ENCODE data around the gene MT1G. TPM values are rescaled to one million over a fixed set of nuclear protein-coding genes. Genes with fewer than 3 reads are reported as not detected.
A peak's percentile ranks its signal among the peaks of the same experiment; 100 is the strongest.

Gene MT1G
- total RNA-seq, 4 donors from 2014 or later, result 21.0 to 1,835 (median 81.0) TPM

GRCh38 chr16:56617212-56618085 lies 50.4 kb downstream of the MT1G start:
- H3K27ac ChIP-seq, result peak overlapping the region; percentile 25 to 55 (median 41)
- no peaks in the 10 kb centered on the region for H3K36me3 ChIP-seq
- DNase-seq, result peak; percentile 70
- H3K4me1 ChIP-seq, result peaks cover 5 to 16% (median 10%) of the 10 kb centered on the region in 4 donors
- in situ Hi-C loops (cut with MboI; ENCODE audit: low pct_ligation_motif_present in 1 of 4, low pct_unique_long_range_greater_than_20kb in 1 of 4, low sequenced_read_pairs in 3 of 4) (no loop called here), intact Hi-C loops (cut with DNase I; ENCODE audit: low total_unique reads) (no loop called here)
- H3K4me3 ChIP-seq, result peak overlapping the region; percentile 8 to 42 (median 31)
- 17% methylated on average over 33 of the region's 41 CpGs; no CpG with 5 or more reads in 1 of the 2 donors for WGBS, 2 donors (ENCODE audit: low coverage in 1 of 2)
- H3K9me3 ChIP-seq, result no peaks in the 10 kb centered on the region
- TF ChIP-seq, protein P1, sequence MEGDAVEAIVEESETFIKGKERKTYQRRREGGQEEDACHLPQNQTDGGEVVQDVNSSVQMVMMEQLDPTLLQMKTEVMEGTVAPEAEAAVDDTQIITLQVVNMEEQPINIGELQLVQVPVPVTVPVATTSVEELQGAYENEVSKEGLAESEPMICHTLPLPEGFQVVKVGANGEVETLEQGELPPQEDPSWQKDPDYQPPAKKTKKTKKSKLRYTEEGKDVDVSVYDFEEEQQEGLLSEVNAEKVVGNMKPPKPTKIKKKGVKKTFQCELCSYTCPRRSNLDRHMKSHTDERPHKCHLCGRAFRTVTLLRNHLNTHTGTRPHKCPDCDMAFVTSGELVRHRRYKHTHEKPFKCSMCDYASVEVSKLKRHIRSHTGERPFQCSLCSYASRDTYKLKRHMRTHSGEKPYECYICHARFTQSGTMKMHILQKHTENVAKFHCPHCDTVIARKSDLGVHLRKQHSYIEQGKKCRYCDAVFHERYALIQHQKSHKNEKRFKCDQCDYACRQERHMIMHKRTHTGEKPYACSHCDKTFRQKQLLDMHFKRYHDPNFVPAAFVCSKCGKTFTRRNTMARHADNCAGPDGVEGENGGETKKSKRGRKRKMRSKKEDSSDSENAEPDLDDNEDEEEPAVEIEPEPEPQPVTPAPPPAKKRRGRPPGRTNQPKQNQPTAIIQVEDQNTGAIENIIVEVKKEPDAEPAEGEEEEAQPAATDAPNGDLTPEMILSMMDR (IDR thresholded peaks at IDR 0.05), result no peak
- TF ChIP-seq EP300 (IDR thresholded peaks at IDR 0.05; ENCODE audit: low read depth), result no peak
- peak; percentile 32 for TF ChIP-seq POLR2A (IDR thresholded peaks at IDR 0.05)
- peak; percentile 30 to 79 (median 68) for TF ChIP-seq POLR2AphosphoS5 (IDR thresholded peaks at IDR 0.05)
- H3K27me3 ChIP-seq, result peaks cover 4% of the 10 kb centered on the region

Other genes with a start within 250 kb of the MT1G start
- 100 to 1,000 TPM in 2 of 4 donors, 10 to 100 TPM in 2; 60.7 to 156 (median 114) TPM for gene AMFR, start 242.5 kb downstream of the MT1G start, total RNA-seq
- gene NUDT21, start 216.7 kb downstream of the MT1G start, total RNA-seq, result 10 to 100 TPM in 3 of 4 donors, 1 to 10 TPM in 1; 7.5 to 41.9 (median 23.0) TPM
- 10 to 100 TPM in 2 of 4 donors, 1 to 10 TPM in 2; 2.8 to 22.5 (median 9.5) TPM for gene OGFOD1, start 216.5 kb downstream of the MT1G start, total RNA-seq
- gene BBS2, start 148.0 kb downstream of the MT1G start, total RNA-seq, result 100 to 1,000 TPM in 1 of 4 donors, 10 to 100 TPM in 3; 38.7 to 171 (median 41.2) TPM
- 10 to 100 TPM in 1 of 4 donors, not detected in 3; 95.4 TPM for gene MT4, start 103.0 kb downstream of the MT1G start, total RNA-seq
- 1 to 10 TPM in 1 of 4 donors, not detected in 3; 4.2 TPM for gene MT3, start 78.5 kb downstream of the MT1G start, total RNA-seq
- gene MT2A, start 59.5 kb downstream of the MT1G start, total RNA-seq, result 100 to 1,000 TPM in 2 of 4 donors, 10 to 100 TPM in 2; 68.8 to 459 (median 89.3) TPM
- gene MT1E, start 42.3 kb downstream of the MT1G start, total RNA-seq, result 1,000 to 10,000 TPM in 1 of 4 donors, 100 to 1,000 TPM in 3; 109 to 1,058 (median 257) TPM
- 10 to 100 TPM in 1 of 4 donors, 1 to 10 TPM in 2, not detected in 1; 2.7 to 48.3 (median 5.2) TPM for gene MT1M, start 35.4 kb downstream of the MT1G start, total RNA-seq
- gene MT1A, start 29.4 kb downstream of the MT1G start, total RNA-seq, result 10 to 100 TPM in 1 of 4 donors, 1 to 10 TPM in 2, not detected in 1; 4.4 to 35.2 (median 4.9) TPM
- gene MT1B, start 16.2 kb downstream of the MT1G start, total RNA-seq, result not detected
- gene MT1F, start 10.1 kb downstream of the MT1G start, total RNA-seq, result 10 to 100 TPM in 3 of 4 donors, 1 to 10 TPM in 1; 6.8 to 54.5 (median 18.9) TPM
- 100 to 1,000 TPM in 1 of 4 donors, 1 to 10 TPM in 2, not detected in 1; 3.0 to 526 (median 5.6) TPM for gene MT1H, start 1.7 kb upstream of the MT1G start, total RNA-seq
- 100 to 1,000 TPM in 3 of 4 donors, 10 to 100 TPM in 1; 40.4 to 784 (median 274) TPM for gene MT1X, start 14.4 kb upstream of the MT1G start, total RNA-seq
- 10 to 100 TPM in 3 of 4 donors, 1 to 10 TPM in 1; 8.6 to 42.4 (median 20.6) TPM for gene NUP93, start 62.1 kb upstream of the MT1G start, total RNA-seq
- not detected for gene SLC12A3, start 197.1 kb upstream of the MT1G start, total RNA-seq